DOHH2 (cell line): ENCODE data around the gene UBD.

Source experiments
- H3F3A ChIP-seq: fragments of 200-600 bp; sonication (generic), shearing (Covaris generic); 2 replicates; pipeline ENCODE4 v1.6.0; 2016; ENCODE audit warnings: antibody characterized with exemption, mild to moderate bottlenecking; ENCODE audit not compliant: control insufficient read depth, insufficient read depth
- H3K27ac ChIP-seq: fragments of 200-600 bp; sonication (generic); 2 replicates; pipeline ENCODE4 v1.5.1; 2014; ENCODE audit warnings: low read depth, mild to moderate bottlenecking, low read length, moderate library complexity
- H3K27me3 ChIP-seq: fragments of 200-600 bp; sonication (generic); 2 replicates; pipeline ENCODE4 v1.6.1; 2014; ENCODE audit warnings: mild to moderate bottlenecking, low read length, mixed read lengths; ENCODE audit not compliant: control insufficient read depth
- H3K36me3 ChIP-seq: fragments of 200-600 bp; sonication (generic); 2 replicates; pipeline ENCODE4 v1.6.1; 2014; ENCODE audit warnings: mild to moderate bottlenecking, low read length, moderate library complexity, mixed read lengths; ENCODE audit not compliant: control insufficient read depth
- H3K4me1 ChIP-seq: fragments of 200-600 bp; sonication (generic); 2 replicates; pipeline ENCODE4 v1.6.1; 2014; ENCODE audit warnings: mild to moderate bottlenecking, low read length, mixed read lengths; ENCODE audit not compliant: control insufficient read depth
- H3K4me2 ChIP-seq: fragments of 200-600 bp; sonication (generic); 2 replicates; pipeline ENCODE4 v1.6.0; 2014; ENCODE audit warnings: mild to moderate bottlenecking, low read length, moderate library complexity
- H3K4me3 ChIP-seq: fragments of 200-600 bp; sonication (generic); 2 replicates; pipeline ENCODE4 v1.5.1; 2014; ENCODE audit warnings: mild to moderate bottlenecking, low read length, mixed read lengths
- H3K79me2 ChIP-seq: fragments of 200-600 bp; sonication (generic); 2 replicates; pipeline ENCODE4 v1.6.1; 2014; ENCODE audit warnings: mild to moderate bottlenecking, low read length, mixed read lengths; ENCODE audit not compliant: control insufficient read depth
- H3K9me2 ChIP-seq: fragments of 200-600 bp; sonication (generic); replicated peaks from 2 replicates; pipeline ENCODE4 v1.6.1; 2014; ENCODE audit warnings: mild to moderate bottlenecking, low read length, mixed read lengths; ENCODE audit not compliant: control insufficient read depth
- H3K9me3 ChIP-seq: fragments of 200-600 bp; sonication (generic); 2 replicates; pipeline ENCODE4 v1.6.1; 2014; ENCODE audit warnings: antibody characterized with exemption, low read length, mixed read lengths; ENCODE audit not compliant: control insufficient read depth, insufficient read depth
- H4K20me1 ChIP-seq: fragments of 200-600 bp; sonication (generic); 2 replicates; pipeline ENCODE4 v1.6.0; 2014; ENCODE audit warnings: low read depth, mild to moderate bottlenecking, antibody characterized with exemption, low read length, moderate library complexity; ENCODE audit not compliant: control insufficient read depth, insufficient read depth
- EZH2phosphoT487 ChIP-seq: fragments of 200-600 bp; sonication (generic); IDR thresholded peaks from 2 replicates; pipeline ENCODE4 v1.6.1; 2017; ENCODE audit warnings: borderline replicate concordance, mild to moderate bottlenecking, antibody characterized with exemption, low read length, moderate library complexity, mixed read lengths
- TF ChIP-seq, protein P1 (sequence below): fragments of 200-600 bp; sonication (generic); IDR thresholded peaks from one replicate; pipeline ENCODE4 v1.5.1; 2014; ENCODE audit warnings: antibody characterized with exemption, mild to moderate bottlenecking, low read depth, low read length; ENCODE audit not compliant: poor library complexity, severe bottlenecking

The UBD gene

DNA sequence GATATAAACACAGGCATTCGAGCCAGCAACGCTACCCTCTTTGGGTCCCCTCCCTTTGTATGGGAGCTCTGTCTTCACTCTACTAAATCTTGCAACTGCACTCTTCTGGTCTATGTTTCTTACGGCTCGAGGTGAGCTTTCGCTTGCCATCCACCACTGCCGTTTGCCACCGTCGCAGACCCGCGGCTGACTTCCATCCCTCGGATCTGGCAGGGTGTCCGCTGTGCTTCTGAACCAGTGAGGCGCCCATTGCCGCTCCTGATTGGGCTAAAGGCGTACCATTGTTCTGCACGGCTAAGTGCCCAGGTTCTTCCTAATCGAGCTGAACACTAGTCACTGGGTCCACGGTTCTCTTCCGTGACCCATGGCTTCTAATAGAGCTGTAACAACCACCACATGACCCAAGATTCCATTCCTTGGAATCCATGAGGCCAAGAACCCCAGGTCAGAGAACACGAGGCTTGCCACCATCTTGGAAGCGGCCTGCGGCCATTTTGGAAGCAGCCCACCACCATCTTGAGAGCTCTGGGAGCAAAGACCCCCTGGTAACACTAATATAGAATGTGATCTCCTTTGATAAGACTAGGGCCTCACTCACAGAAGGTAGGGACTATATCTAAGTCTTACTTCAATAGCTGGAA lies 973 bp downstream of the UBD start:
- no peak overlapping the region for H3K27ac ChIP-seq
- no peak for TF ChIP-seq EZH2phosphoT487
- TF ChIP-seq, protein P1, sequence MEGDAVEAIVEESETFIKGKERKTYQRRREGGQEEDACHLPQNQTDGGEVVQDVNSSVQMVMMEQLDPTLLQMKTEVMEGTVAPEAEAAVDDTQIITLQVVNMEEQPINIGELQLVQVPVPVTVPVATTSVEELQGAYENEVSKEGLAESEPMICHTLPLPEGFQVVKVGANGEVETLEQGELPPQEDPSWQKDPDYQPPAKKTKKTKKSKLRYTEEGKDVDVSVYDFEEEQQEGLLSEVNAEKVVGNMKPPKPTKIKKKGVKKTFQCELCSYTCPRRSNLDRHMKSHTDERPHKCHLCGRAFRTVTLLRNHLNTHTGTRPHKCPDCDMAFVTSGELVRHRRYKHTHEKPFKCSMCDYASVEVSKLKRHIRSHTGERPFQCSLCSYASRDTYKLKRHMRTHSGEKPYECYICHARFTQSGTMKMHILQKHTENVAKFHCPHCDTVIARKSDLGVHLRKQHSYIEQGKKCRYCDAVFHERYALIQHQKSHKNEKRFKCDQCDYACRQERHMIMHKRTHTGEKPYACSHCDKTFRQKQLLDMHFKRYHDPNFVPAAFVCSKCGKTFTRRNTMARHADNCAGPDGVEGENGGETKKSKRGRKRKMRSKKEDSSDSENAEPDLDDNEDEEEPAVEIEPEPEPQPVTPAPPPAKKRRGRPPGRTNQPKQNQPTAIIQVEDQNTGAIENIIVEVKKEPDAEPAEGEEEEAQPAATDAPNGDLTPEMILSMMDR, result no peak
- 0 out of 2 replicates have a peak, but pooled peaks cover 3% of the 10 kb centered on the region for H3K9me3 ChIP-seq
- no peak overlapping the region for H3K4me3 ChIP-seq
- no peaks in the 10 kb centered on the region for H3K36me3 ChIP-seq
- H3K9me2 ChIP-seq, result no peaks in the 10 kb centered on the region
- H3F3A ChIP-seq, result no peaks in the 10 kb centered on the region
- H3K79me2 ChIP-seq, result no peaks in the 10 kb centered on the region
- peaks cover 3% of the 10 kb centered on the region; the same call in 1 of the 2 replicates for H3K4me1 ChIP-seq
- H3K4me2 ChIP-seq, result no peak overlapping the region
- H4K20me1 ChIP-seq, result no peaks in the 10 kb centered on the region
- no peaks in the 10 kb centered on the region; the same call in 1 of the 2 replicates for H3K27me3 ChIP-seq

DNA sequence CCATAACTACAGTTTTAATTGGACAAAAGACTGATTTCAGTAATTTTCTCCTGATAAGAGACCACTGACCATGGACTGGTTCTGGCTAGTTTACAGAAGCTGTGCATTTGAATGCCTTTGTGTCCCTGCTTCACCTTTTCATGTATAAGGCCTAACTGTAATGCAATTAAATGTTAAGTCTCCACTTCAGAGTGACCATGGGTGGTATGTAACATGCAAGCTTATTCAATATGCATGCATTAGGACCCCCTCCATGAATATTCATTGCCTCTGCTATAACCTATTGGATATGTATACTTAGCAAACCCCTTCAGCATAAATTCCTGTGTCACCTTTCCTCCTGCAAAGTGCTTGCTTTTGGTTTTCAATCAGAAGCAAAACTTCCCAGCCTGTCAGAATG lies 2.2 kb downstream of the UBD start:
- Histone ChIP-seq H3K9me3 (0 out of 2 replicates have a peak, but pooled peaks cover 4% of the 10 kb centered on the region), H4K20me1 (no peaks in the 10 kb centered on the region), H3F3A (no peaks in the 10 kb centered on the region), H3K9me2 (no peaks in the 10 kb centered on the region), H3K4me1 (no peaks in the 10 kb centered on the region), H3K27me3 (no peaks in the 10 kb centered on the region; the same call in 1 of the 2 replicates), H3K4me2 (no peak overlapping the region), H3K27ac (no peak overlapping the region), H3K36me3 (no peaks in the 10 kb centered on the region), H3K79me2 (no peaks in the 10 kb centered on the region), H3K4me3 (no peak overlapping the region)
- TF ChIP-seq, protein P1, result no peak
- no peak for TF ChIP-seq EZH2phosphoT487

DNA sequence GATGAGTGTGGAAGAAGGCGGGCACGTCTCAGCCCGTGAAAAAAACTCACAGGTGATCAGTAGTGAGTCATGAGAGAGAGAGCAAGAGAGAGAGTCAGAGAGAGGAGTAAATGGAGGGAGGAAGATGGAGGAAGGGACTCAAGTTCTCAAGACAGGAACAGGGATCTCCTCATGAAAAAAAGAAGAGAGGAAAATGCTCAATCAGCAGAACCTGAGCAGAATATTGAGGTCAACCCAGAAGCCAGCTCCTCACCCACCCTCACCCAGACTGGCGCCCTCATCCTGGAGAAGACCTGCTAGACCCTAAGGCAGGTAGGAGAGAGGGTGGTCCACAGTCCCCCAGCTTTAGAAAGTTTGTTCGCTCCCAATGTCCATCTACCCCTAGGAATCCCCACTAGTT lies 4.8 kb downstream of the UBD start:
- no peak for TF ChIP-seq EZH2phosphoT487
- TF ChIP-seq, protein P1, result no peak
- no peaks in the 10 kb centered on the region for H4K20me1 ChIP-seq
- H3K27me3 ChIP-seq, result no peaks in the 10 kb centered on the region
- no peaks in the 10 kb centered on the region for H3K9me2 ChIP-seq
- no peak overlapping the region for H3K4me2 ChIP-seq
- no peaks in the 10 kb centered on the region for H3K79me2 ChIP-seq
- H3K36me3 ChIP-seq, result no peaks in the 10 kb centered on the region
- H3K9me3 ChIP-seq, result 0 out of 2 replicates have a peak, but pooled peaks cover 4% of the 10 kb centered on the region
- no peak overlapping the region for H3K27ac ChIP-seq
- H3K4me1 ChIP-seq, result no peaks in the 10 kb centered on the region
- H3K4me3 ChIP-seq, result no peak overlapping the region
- no peaks in the 10 kb centered on the region for H3F3A ChIP-seq
